Subcutaneous abdominal adipose tissue (tissue), 5 donors: ENCODE measurements around the gene COL20A1.

Experiments used
- H3K27ac ChIP-seq: one replicate; pipeline ENCODE4 v1.7.0; 2013; ENCODE audit warnings: low read depth, mild to moderate bottlenecking, inconsistent platforms, low read length, moderate library complexity
- H3K27me3 ChIP-seq, 5 donors: one replicate each; pipeline ENCODE4 v1.7.0; 2013; ENCODE audit warnings: low read length in 5 of 5, inconsistent platforms in 1 of 5; ENCODE audit not compliant: control insufficient read depth in 5 of 5, insufficient read depth in 4 of 5
- H3K36me3 ChIP-seq, 5 donors: one replicate each; pipeline ENCODE4 v1.7.0; 2013; ENCODE audit warnings: low read length in 5 of 5; ENCODE audit not compliant: control insufficient read depth in 5 of 5, insufficient read depth in 5 of 5
- H3K4me1 ChIP-seq, 5 donors: one replicate each; pipeline ENCODE4 v1.7.0; 2013; ENCODE audit warnings: low read length in 5 of 5, mild to moderate bottlenecking in 3 of 5, moderate library complexity in 1 of 5; ENCODE audit not compliant: control insufficient read depth in 5 of 5, insufficient read depth in 5 of 5
- H3K4me3 ChIP-seq, 5 donors: one replicate each; pipeline ENCODE4 v1.7.0; 2013; ENCODE audit warnings: low read length in 5 of 5, low read depth in 1 of 5
- H3K9ac ChIP-seq, 5 donors: one replicate each; pipeline ENCODE4 v1.7.0; 2013; ENCODE audit warnings: low read length in 5 of 5, mild to moderate bottlenecking in 4 of 5, moderate library complexity in 3 of 5
- H3K9me3 ChIP-seq, 5 donors: one replicate each; pipeline ENCODE4 v1.7.0; 2013; ENCODE audit warnings: low read length in 5 of 5; ENCODE audit not compliant: control insufficient read depth in 5 of 5
- donor health status: healthy.
- donor health status: healthy.
- donor health status: healthy.
- donor health status: healthy.
- donor health status: healthy.

The COL20A1 gene

DNA sequence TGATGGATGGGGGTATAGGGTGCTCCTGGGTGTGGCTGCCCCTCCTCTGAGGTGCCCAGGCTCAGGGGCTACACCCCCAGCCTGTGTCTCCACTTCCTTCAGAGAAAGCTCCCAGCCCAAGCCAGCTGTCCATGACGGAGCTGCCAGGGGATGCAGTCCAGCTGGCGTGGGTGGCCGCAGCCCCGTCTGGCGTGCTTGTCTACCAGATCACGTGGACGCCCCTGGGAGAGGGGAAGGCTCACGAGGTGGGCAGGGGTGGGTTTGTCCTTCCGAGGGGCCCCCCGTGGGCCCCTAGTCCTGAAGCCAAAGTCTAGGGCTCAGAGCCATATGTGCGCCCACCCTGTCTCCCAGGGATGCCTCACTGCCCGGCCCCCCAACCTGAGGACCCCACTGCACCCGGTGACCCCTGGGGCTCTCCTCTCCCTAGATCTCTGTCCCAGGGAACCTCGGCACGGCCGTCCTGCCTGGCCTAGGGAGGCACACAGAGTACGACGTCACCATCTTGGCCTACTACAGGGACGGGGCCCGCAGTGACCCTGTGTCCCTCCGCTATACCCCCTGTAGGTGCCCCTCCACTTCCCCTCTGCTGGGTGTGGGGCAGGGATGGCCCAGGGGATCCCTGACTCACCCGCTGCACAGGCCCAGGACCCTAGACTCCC is 19.8 kb downstream of the COL20A1 start:
- Histone ChIP-seq H3K36me3 (no peaks in the 10 kb centered on the region), H3K9ac (no peak overlapping the region), H3K27ac (no peak overlapping the region), H3K9me3 (no peaks in the 10 kb centered on the region), H3K27me3 (peaks cover 17 to 30% (median 25%) of the 10 kb centered on the region in 5 donors), H3K4me1 (peaks cover 0 to 11% (median 5%) of the 10 kb centered on the region in 5 donors), H3K4me3 (no peak overlapping the region)

DNA sequence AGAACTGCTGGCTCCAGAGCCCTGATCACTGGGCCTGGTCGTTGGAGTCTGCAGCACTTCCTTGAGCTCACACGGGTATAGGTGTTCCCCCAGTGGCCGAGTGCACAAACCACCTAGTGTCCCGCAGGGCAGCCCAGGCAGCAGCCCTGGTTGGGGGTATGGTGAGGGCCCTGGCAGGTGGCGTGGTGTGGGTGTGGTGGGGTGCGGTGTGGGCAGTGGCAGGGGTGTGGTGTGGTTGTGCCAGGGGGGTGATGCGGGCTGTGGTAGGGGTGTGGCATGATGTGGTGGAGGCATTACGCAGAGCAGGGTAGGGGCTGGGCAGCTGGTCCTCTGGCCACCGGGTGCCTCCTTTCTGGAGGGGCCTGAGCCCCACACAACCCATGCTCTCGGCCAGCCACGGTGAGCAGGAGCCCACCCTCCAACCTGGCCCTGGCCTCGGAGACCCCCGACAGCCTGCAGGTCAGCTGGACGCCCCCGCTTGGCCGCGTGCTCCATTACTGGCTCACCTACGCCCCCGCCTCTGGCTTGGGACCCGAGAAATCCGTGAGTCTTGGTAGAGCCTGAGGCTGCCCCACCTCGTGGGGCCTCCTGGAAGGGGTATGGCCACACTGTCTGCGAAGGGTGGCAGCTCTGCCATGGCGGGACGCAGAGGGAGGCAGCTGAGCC is 20.5 kb downstream of the COL20A1 start:
- H3K27me3 ChIP-seq: peaks cover 11 to 25% (median 18%) of the 10 kb centered on the region in 5 donors
- no peaks in the 10 kb centered on the region for H3K9me3 ChIP-seq
- no peak overlapping the region for H3K9ac ChIP-seq
- peaks cover 0 to 11% (median 5%) of the 10 kb centered on the region in 5 donors for H3K4me1 ChIP-seq
- H3K36me3 ChIP-seq: no peaks in the 10 kb centered on the region
- H3K27ac ChIP-seq: no peak overlapping the region
- H3K4me3 ChIP-seq: no peak overlapping the region

DNA sequence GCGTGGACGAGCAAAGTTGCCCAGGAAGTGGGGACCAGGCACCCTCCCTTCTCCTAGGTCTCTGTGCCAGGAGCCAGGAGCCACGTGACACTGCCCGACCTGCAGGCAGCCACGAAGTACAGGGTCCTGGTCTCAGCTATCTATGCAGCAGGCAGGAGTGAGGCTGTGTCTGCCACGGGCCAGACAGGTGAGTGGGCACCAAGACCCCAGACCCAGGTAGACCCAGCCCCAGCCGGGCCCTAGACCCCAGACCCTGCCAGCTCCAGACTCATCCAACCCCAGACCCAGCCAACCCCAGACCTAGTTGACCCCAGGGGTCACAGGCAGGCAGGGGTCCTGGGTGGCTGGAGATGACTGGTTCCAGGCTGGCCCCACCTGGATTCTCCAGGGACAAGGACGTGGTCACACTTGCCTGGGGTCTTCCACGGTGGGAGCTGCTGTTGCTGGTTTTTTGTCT is 21.1 kb downstream of the COL20A1 start:
- peaks cover 5 to 20% (median 13%) of the 10 kb centered on the region in 5 donors for H3K27me3 ChIP-seq
- H3K4me3 ChIP-seq: no peak overlapping the region
- H3K36me3 ChIP-seq: no peaks in the 10 kb centered on the region
- no peak overlapping the region for H3K9ac ChIP-seq
- no peak overlapping the region for H3K27ac ChIP-seq
- peaks cover 0 to 11% (median 5%) of the 10 kb centered on the region in 5 donors for H3K4me1 ChIP-seq
- H3K9me3 ChIP-seq: no peaks in the 10 kb centered on the region

DNA sequence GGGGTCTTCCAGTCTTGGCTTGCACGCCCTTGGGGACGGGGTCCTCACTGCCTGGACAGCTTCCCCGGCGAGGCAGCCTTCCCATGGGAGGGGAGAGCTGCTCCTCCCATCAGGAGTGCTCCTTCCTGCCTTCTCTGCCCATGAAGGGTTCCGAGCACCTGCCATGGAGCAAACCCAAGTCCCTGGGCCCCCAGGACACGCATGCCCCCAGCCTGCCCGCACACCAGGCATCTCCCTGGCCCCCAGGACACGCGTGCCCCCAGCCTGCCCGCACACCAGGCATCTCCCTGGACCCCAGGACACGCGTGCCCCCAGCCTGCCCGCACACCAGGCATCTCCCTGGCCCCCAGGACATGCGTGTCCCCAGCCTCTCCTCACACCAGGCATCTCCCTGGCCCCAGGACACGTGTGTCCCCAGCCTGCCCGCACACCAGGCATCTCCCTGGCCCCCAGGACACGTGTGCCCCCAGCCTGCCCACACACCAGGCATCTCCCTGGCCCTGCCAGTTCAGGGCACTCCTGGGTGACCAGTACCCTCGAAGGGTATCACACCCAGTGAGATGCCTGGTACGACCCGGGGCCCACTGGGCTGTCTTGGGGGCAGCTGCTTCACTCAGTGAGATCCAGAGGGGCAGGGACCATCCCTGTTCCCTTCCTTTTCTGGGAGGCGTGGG is 21.7 kb downstream of the COL20A1 start:
- Histone ChIP-seq H3K9me3 (no peaks in the 10 kb centered on the region), H3K27ac (no peak overlapping the region), H3K4me1 (peaks cover 0 to 11% (median 5%) of the 10 kb centered on the region in 5 donors), H3K27me3 (peaks cover 5 to 20% (median 10%) of the 10 kb centered on the region in 5 donors), H3K36me3 (no peaks in the 10 kb centered on the region), H3K9ac (no peak overlapping the region), H3K4me3 (no peak overlapping the region)

DNA sequence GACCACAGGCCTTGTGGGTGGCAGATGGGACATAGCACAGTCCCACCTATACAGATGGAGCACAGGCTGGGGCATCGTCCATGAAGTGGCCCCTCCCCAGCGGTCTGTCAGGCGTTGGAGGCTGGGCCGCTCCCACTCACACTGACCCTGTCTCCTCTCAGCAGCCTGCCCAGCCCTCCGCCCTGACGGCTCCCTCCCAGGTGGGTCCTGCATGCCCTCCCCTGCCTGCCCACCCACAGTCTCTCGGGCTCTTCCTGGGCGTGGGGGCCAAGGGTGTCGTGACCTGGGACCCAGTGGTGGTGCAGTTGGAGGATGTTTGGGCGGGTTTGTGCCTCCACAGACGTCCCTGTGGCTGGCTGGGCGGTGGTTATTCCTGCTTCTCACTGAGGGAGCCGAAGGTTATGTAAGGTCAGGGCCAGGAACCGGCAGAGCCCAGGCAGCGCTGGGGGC is 22.3 kb downstream of the COL20A1 start:
- H3K4me3 ChIP-seq: no peak overlapping the region
- no peak overlapping the region for H3K27ac ChIP-seq
- no peaks in the 10 kb centered on the region for H3K9me3 ChIP-seq
- no peaks in the 10 kb centered on the region for H3K36me3 ChIP-seq
- H3K4me1 ChIP-seq: peaks cover 0 to 11% (median 5%) of the 10 kb centered on the region in 5 donors
- peaks cover 3 to 20% (median 7%) of the 10 kb centered on the region in 5 donors for H3K27me3 ChIP-seq
- no peak overlapping the region for H3K9ac ChIP-seq

DNA sequence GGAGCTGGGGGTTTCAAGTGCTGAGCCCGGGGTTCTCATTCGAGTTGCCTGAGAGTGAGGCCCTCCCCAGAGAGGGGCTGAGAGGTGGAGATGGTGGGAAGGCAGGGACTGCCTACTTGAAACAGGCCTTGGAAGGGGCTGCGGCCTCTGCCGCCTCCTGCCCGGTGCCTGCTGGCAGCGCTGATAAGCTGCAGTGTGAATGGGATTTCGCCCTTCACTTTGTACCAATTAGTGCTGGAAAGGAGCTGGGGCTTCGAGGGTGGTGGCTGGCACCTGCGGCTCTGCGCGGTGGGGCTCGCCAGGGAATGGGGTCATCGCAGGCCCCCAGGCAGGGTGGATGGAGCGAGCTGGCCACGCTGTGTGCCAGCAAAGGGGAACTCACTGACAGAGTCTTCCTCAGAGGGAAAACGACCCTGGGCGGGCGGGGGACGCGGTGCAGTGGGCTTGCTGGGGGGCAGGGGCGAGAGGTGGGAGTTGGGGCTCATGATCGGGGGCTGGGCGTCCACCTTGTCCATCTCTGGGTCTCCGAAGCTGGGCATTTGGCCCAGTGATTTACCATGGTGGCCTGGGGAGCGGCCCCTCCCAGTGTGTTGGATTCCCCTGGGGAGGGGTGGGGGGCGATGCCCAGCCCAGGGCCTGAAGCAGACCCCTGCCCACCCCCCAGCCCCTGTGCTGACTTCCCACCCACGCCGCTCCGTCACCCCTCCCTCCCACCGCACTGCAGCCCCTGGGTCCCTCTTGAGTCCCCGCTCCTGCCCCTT is 22.9 kb downstream of the COL20A1 start:
- no peaks in the 10 kb centered on the region for H3K36me3 ChIP-seq
- peaks cover 3 to 16% (median 6%) of the 10 kb centered on the region in 5 donors for H3K27me3 ChIP-seq
- no peak overlapping the region for H3K4me3 ChIP-seq
- no peak overlapping the region for H3K9ac ChIP-seq
- no peaks in the 10 kb centered on the region for H3K9me3 ChIP-seq
- no peak overlapping the region for H3K27ac ChIP-seq
- peaks cover 0 to 11% (median 7%) of the 10 kb centered on the region in 5 donors for H3K4me1 ChIP-seq

DNA sequence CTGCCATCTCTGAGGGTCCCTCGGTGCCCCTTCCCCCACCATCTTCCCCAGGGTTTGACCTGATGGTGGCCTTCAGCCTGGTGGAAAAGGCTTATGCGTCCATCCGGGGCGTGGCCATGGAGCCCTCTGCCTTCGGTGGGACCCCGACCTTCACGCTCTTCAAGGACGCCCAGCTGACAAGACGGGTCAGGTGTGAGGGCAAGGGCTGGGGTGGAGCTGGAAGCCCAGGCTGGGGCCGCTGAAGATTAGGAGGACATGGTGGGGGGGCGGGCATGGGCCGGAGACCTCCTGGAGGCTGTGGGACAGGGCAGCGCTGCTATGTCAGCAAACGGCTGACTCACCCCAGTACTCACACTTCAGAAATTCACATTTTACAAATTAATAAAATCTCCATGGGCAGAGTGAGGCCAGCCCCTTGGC is 23.5 kb downstream of the COL20A1 start:
- Histone ChIP-seq H3K9me3 (no peaks in the 10 kb centered on the region), H3K27me3 (peaks cover 3 to 16% (median 6%) of the 10 kb centered on the region in 5 donors), H3K36me3 (no peaks in the 10 kb centered on the region), H3K27ac (no peak overlapping the region), H3K9ac (no peak overlapping the region), H3K4me3 (no peak overlapping the region), H3K4me1 (peaks cover 0 to 17% (median 11%) of the 10 kb centered on the region in 5 donors)

DNA sequence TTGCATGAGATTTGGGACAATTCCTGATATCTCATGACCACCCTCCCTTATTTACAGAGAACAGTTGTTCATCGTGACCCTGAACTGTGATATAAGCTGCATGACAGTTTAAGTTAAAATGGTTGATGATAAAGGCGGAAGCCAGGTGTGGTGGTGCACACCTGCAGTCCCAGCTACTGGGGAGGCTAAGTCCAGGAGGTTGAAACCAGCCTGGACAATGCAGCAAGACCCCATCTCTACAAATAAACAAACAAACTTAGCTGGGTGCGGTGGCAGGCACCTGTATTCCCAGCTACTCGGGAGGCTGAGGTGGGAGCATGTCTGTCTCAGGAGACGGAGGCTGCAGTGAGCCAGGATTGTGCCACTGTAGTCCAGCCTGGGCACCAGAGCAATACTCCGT is 24.1 kb downstream of the COL20A1 start:
- Histone ChIP-seq H3K27ac (no peak overlapping the region), H3K9ac (no peak overlapping the region), H3K36me3 (no peaks in the 10 kb centered on the region), H3K27me3 (peaks cover 2 to 14% (median 3%) of the 10 kb centered on the region in 5 donors), H3K4me1 (peaks cover 0 to 22% (median 12%) of the 10 kb centered on the region in 5 donors), H3K4me3 (no peak overlapping the region), H3K9me3 (no peaks in the 10 kb centered on the region)

DNA sequence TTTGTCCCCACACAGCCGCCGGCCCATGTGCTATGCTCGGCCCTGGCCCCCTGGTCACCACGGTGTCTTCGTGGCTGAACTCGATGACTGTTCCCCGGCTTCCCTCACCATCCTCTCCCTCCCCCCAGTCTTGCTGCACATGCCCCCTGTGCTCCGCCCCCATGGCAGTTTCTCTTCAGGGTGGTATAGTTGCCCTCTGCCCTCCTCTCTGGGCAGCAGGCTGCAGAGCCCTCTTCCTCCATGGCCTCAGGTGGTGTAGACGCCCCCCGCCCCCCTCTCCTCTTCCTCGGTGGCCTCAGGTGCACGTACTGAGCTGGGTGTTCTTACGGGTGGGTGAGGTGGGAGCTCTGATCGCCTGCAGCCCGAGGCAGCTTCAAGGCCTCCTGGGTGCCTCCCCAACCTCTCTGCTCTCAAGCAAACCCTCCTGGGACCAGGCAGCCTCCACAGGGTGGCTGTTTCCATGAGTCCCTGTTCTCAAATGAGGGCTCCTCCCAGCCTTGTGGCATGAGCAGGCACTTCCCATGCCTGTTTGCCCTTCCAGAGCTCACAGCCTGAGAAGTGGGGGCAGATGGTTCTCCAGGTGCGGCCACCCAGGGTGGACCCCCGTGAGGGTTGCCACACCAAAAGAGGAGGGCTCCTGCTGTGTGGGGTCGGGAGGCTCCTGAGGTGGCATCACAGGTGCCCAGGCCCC is 24.8 kb downstream of the COL20A1 start:
- H3K27ac ChIP-seq: no peak overlapping the region
- peaks cover 0 to 22% (median 15%) of the 10 kb centered on the region in 5 donors for H3K4me1 ChIP-seq
- no peak overlapping the region for H3K9ac ChIP-seq
- no peaks in the 10 kb centered on the region for H3K36me3 ChIP-seq
- H3K9me3 ChIP-seq: no peaks in the 10 kb centered on the region
- H3K4me3 ChIP-seq: no peak overlapping the region
- H3K27me3 ChIP-seq: peaks cover 0 to 14% (median 3%) of the 10 kb centered on the region in 5 donors
